Pancreas (tissue), 10 donors: ENCODE results near the gene RPL7A. TPM values are rescaled to one million over a fixed set of nuclear protein-coding genes. Genes with fewer than 3 reads are reported as not detected.
A peak's percentile ranks its signal among the peaks of the same experiment; 100 is the strongest.

Experiments
- ATAC-seq, 4 donors: fragments of 200-7000 bp; cut with Tn5 transposase; one replicate each; pipeline versions ENCODE4 v1.8.0 to v1.9.1; 2020; ENCODE audit warnings: mild to moderate bottlenecking in 4 of 4, moderate library complexity in 4 of 4
- DNase-seq, 6 donors: peaks; one replicate each; pipeline ENCODE4 v3.0.0-alpha.2; 2020
- FAIRE-seq: peaks from 2 replicates; lab custom pipeline; 2012; peaks lifted over from hg19 to GRCh38; lab: Jason Lieb, UNC
- H3K27ac ChIP-seq, 4 donors: fragments of 200-600 bp; sonication (generic); 1 replicate in 3 of 4; 2 replicates in 1 of 4; pipeline versions ENCODE4 v1.5.0 to v1.8.0; 2020
- H3K27me3 ChIP-seq, 4 donors: fragments of 200-600 bp; one replicate each; pipeline ENCODE4 v1.8.0; 2021
- H3K36me3 ChIP-seq, 3 donors: fragments of 200-600 bp; sonication (generic) in 1 of 3; one replicate each; pipeline versions ENCODE4 v1.5.0 to v1.8.0; 2020 to 2021
- H3K4me1 ChIP-seq, 3 donors: fragments of 200-600 bp; one replicate each; pipeline ENCODE4 v1.8.0; 2021
- H3K4me3 ChIP-seq, 4 donors: fragments of 200-600 bp; sonication (generic) in 2 of 4; one replicate each; pipeline versions ENCODE4 v1.5.0 to v1.8.0; 2020 to 2021
- H3K9me3 ChIP-seq, 4 donors: fragments of 200-600 bp; one replicate each; pipeline ENCODE4 v1.8.0; 2021
- WGBS, 2 donors: extraction: QIAGEN DNeasy Blood & Tissue Kit; methylation state at CpG; one replicate each; pipeline ENCODE4 v1.1.7; 2013; 5-methylcytosine and 5-hydroxymethylcytosine counted together
- intact Hi-C, 3 donors: fragments of 100-400 bp; cut with DNase I; formaldehyde crosslinking; loops; one replicate each; pipeline versions ENCODE4 v1.11.1 to v1.14.2; 2022
- polyA plus RNA-seq, 2 donors: library from polyadenylated mRNA; stranded (reverse); fragments of 200-250 nt; gene quantifications; one replicate each; pipeline ENCODE4 v1.2.3, GENCODE V29; 2013
- total RNA-seq, 6 donors: library from RNA; stranded (reverse); fragmentation: NEBNext Ultra II Directional in 4 of 6; extraction: Animal tissue kit (Norgen Biotek cat#: 25700) in 4 of 6; gene quantifications; one replicate each; pipeline versions ENCODE4 v1.2.1 to v1.2.4, GENCODE V29; 2021 to 2023
- TF ChIP-seq, protein P1 (sequence below), 4 donors: fragments of 200-600 bp; sonication (generic) in 3 of 4; IDR thresholded peaks; one replicate each; pipeline versions ENCODE4 v1.5.0 to v1.8.0; 2021; ENCODE audit warnings: antibody characterized with exemption in 4 of 4
- donor health status: healthy with polysubstance abuse.
- donor health status: DM: no; HTN: no; CAD: no; lungs with moderate emphysema.
- donor health status: DM: no; HTN: no; CAD: no.
- donor health status: control.
- donor health status: control.
- donor health status: Bipolar disorder and iron deficiency.
- donor health status: DM: yes; HTN: yes; CAD: no.
- donor health status: DM: no; HTN: no; CAD: no.
- donor health status: DM: no; HTN: no; CAD: no.
- donor health status: DM: yes; HTN: yes; CAD: no.

The RPL7A gene
- total and polyA plus RNA-seq, 8 donors: 1,234 to 2,140 (median 1,834) TPM

DNA sequence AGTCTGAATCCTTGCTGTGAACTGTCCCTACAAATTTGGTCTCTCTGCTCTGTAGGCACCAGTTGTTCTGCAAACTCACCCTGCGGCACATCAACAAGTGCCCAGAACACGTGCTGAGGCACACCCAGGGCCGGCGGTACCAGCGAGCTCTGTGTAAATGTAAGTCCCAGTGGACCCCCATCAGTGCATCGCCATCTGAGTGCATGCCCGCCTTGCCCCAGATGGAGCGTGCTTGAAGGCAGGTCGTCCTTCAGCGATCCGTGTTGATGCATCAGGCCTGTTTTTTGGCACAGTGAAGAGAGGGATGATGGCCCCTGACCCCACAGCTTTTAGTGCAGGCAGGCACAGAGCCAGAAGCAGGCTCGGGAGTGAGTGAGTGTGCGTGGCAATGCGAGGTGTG is 9.6 kb downstream of the RPL7A start:
- TF ChIP-seq, protein P1, sequence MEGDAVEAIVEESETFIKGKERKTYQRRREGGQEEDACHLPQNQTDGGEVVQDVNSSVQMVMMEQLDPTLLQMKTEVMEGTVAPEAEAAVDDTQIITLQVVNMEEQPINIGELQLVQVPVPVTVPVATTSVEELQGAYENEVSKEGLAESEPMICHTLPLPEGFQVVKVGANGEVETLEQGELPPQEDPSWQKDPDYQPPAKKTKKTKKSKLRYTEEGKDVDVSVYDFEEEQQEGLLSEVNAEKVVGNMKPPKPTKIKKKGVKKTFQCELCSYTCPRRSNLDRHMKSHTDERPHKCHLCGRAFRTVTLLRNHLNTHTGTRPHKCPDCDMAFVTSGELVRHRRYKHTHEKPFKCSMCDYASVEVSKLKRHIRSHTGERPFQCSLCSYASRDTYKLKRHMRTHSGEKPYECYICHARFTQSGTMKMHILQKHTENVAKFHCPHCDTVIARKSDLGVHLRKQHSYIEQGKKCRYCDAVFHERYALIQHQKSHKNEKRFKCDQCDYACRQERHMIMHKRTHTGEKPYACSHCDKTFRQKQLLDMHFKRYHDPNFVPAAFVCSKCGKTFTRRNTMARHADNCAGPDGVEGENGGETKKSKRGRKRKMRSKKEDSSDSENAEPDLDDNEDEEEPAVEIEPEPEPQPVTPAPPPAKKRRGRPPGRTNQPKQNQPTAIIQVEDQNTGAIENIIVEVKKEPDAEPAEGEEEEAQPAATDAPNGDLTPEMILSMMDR (IDR thresholded peaks at IDR 0.05): no peak
- Histone ChIP-seq H3K4me1 (peaks cover 7 to 17% (median 17%) of the 10 kb centered on the region in 3 donors), H3K9me3 (no peaks in the 10 kb centered on the region), H3K4me3 (peak overlapping the region in 2 of 4 donors; percentile 85 to 95), H3K36me3 (peaks cover 2 to 17% (median 3%) of the 10 kb centered on the region in 3 donors), H3K27ac (no peak overlapping the region), H3K27me3 (no peaks in the 10 kb centered on the region)
- WGBS, 2 donors: 74 to 82% methylated on average over 14 of the region's 14 CpGs
- ATAC-seq: no peak
- no peak for DNase-seq
- intact Hi-C loops: loop anchor here in 1 of 3 donors (10.0 kb wide), 1 partner anchor 313 kb away; no protein-coding TSS in a partner anchor
- FAIRE-seq: no peak

DNA sequence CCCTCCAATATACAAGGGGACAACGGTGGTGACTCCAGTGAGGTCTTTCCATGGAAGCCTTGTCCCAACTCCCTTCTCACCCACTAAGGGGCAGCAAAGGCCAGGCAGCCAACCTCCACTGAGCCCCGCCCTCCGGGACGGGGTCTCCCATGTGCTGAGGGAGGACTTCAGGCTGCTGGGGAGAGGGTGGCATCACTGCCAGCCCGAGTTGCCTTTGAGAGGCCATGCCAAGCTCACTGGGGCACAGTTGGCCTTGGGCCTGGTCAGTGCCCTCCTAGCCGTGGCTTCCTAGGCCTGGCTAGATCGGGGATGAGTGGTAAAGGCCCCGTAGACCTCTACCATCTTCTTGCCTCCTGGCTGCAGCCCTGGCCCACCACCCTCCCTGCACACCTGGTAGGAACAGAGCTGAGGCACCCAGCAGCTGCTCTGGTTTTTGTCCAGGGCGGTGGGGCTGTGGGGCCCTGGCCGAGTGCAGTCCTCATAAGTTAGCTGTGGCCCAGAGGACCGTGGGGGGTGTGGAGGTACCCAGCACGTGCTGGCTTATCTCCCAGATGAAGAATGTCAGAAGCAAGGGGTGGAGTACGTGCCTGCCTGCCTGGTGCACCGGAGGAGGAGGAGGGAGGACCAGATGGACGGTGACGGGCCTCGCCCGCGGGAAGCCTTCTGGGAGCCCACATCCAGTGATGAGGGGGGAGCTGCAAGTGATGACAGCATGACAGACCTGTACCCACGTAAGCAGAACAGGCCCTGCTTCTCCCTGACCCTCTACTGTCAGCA is 11.6 kb downstream of the RPL7A start:
- no peaks in the 10 kb centered on the region for H3K27me3 ChIP-seq
- ATAC-seq (peak in 2 of 4 donors; percentile 14 to 22), FAIRE-seq (no peak), DNase-seq (peak in 2 of 6 donors; percentile 42 to 62)
- 42 to 49% methylated on average over 20 of the region's 20 CpGs for WGBS, 2 donors
- peaks cover 3 to 29% (median 17%) of the 10 kb centered on the region in 3 donors for H3K36me3 ChIP-seq
- no peak overlapping the region for H3K27ac ChIP-seq
- H3K4me3 ChIP-seq: no peak overlapping the region
- peaks cover 7 to 17% (median 17%) of the 10 kb centered on the region in 3 donors for H3K4me1 ChIP-seq
- no peaks in the 10 kb centered on the region for H3K9me3 ChIP-seq
- TF ChIP-seq, protein P1 (IDR thresholded peaks at IDR 0.05): peak in 1 of 4 donors; percentile 10
- intact Hi-C loops: loop anchor here in 1 of 3 donors (10.0 kb wide), 1 partner anchor 315 kb away; no protein-coding TSS in a partner anchor

DNA sequence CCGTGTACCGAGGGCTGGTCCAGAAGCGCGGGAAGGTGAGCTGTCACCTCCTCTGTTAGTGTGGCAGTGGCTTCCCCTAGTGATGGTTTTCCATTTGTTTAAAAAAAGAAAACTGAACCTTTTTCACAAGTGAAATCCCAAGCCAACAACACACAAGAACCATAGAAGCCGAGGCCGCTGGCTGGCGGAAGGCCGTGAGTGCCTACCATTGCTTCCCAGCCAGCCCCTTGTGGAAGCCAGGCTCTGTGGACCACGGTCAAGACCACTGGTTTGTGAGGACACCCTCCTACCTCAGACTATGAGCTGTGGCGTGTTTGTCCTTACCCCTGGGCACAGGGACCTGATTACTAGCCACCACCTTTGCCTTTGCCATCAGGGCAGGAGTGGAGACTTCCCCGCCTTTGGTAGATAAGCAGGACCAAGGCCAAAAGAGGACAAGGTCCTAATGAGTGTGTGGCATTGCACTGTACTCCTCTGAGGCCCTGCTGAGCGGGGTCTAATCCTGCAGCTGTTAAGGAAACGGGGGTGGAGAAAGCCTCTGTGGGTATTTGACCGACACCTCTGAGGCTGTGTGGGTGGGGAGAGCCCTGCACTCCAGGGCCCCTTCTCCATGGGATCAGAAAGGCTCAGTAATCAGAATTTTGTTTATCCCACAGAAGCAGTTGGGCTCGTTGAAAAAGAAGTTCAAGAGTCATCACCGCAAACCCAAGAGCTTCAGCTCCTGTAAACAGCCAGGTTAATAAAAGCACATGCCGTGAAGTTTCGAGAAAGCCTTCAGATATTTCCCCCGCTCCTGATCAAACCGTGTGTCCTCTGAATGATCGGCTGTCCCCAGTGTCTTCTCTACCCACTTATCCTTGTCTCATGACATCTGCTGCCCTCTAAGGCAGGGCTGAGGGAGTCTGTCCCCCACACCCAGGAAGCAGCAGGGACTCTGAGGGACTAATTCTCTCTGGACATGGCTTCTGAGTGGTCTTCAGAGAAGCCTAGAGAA is 12.7 kb downstream of the RPL7A start:
- Histone ChIP-seq H3K9me3 (no peaks in the 10 kb centered on the region), H3K36me3 (peaks cover 3 to 38% (median 26%) of the 10 kb centered on the region in 3 donors), H3K4me3 (no peak overlapping the region), H3K4me1 (peaks cover under 1 to 13% (median 10%) of the 10 kb centered on the region in 3 donors), H3K27ac (no peak overlapping the region), H3K27me3 (no peaks in the 10 kb centered on the region)
- ATAC-seq: no peak
- peak in 1 of 6 donors; percentile 45 for DNase-seq
- intact Hi-C loops: no loop called here
- FAIRE-seq: no peak
- 74% methylated on average over 21 of the region's 21 CpGs for WGBS, 2 donors
- TF ChIP-seq, protein P1 (IDR thresholded peaks at IDR 0.05): no peak

DNA sequence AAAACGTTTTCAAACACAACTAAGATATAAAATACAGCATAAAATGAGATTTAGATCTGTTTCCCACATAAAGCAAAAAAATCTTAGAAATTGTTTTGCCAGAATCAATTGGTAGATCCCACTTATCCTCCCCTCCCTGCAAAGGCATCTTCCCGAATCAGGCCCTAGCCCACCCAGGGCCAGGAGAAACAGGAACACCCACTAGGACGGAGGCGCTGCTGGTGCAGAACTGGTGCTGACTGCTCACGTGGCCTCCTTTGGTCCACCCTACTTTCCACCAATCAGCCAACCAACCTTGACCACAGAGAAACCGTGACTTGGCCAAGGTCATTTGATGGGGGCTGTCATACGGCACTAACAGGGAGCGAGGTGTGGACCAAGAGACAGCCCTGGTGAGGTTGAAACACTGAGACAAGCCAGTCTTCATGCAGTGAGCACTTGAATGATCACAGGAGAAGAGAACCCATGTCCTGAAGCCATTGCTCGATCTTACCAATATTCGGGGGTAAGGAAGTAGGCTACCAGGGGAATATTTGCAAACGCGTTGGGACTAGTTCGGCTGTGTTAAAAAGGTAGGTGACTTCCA is 13.6 kb downstream of the RPL7A start:
- TF ChIP-seq, protein P1 (IDR thresholded peaks at IDR 0.05): no peak
- FAIRE-seq (no peak), ATAC-seq (no peak), DNase-seq (peak in 1 of 6 donors; percentile 20)
- no peak overlapping the region for H3K27ac ChIP-seq
- 58 to 62% methylated on average over 13 of the region's 13 CpGs for WGBS, 2 donors
- H3K27me3 ChIP-seq: no peaks in the 10 kb centered on the region
- no peak overlapping the region for H3K4me3 ChIP-seq
- H3K4me1 ChIP-seq: peaks cover 0 to 13% (median 9%) of the 10 kb centered on the region in 3 donors
- peaks cover 3 to 47% (median 35%) of the 10 kb centered on the region in 3 donors for H3K36me3 ChIP-seq
- H3K9me3 ChIP-seq: no peaks in the 10 kb centered on the region
- intact Hi-C loops: no loop called here
